SK-N-MC (cell line): Measurements from ENCODE around the gene PDE6D.
"Not testable (repeated sequence)": the region's sequence is repeated elsewhere in the genome, so short reads cannot be mapped to it uniquely, and the experiment has no call there.

Experiments used
- DNase-seq: peaks from one replicate; pipeline ENCODE4 v3.0.0-alpha.2; 2011; ENCODE audit warnings: low read depth, low spot score
- H3K27ac ChIP-seq: fragments of 200-600 bp; sonication (generic); 2 replicates; pipeline ENCODE4 v1.5.1; 2016; ENCODE audit warnings: mixed run types
- H3K36me3 ChIP-seq: fragments of 200-600 bp; sonication (generic); 2 replicates; pipeline ENCODE4 v1.6.1; 2017; ENCODE audit warnings: antibody characterized with exemption, low read length, mixed read lengths; ENCODE audit not compliant: insufficient read depth
- H3K4me3 ChIP-seq: fragments of 200-600 bp; sonication (generic); 2 replicates; pipeline ENCODE4 v1.5.1; 2016
- H3K9ac ChIP-seq: fragments of 200-600 bp; sonication (generic); 2 replicates; pipeline ENCODE4 v1.8.0; 2017; ENCODE audit warnings: mixed run types, mixed read lengths; ENCODE audit not compliant: insufficient read length
- H3K9me3 ChIP-seq: fragments of 200-600 bp; sonication (generic); 2 replicates; pipeline ENCODE4 v1.6.1; 2017; ENCODE audit warnings: low read depth, mild to moderate bottlenecking, antibody characterized with exemption, low read length, moderate library complexity, mixed read lengths
- EZH2 ChIP-seq: fragments of 200-600 bp; sonication (generic); IDR thresholded peaks from one replicate; pipeline ENCODE4 v1.6.1; 2017; ENCODE audit warnings: antibody characterized with exemption
- FOXP2 ChIP-seq: optimal IDR thresholded peaks from 2 replicates; pipeline ENCODE3; 2011; ENCODE audit warnings: mild to moderate bottlenecking, moderate library complexity; ENCODE audit not compliant: insufficient read depth; ENCODE audit errors: extremely low read length, control extremely low read depth
- POLR2AphosphoS5 ChIP-seq: IDR thresholded peaks from 2 replicates; pipeline ENCODE4 v1.6.1; 2012; ENCODE audit warnings: mild to moderate bottlenecking, low read depth, low read length, borderline replicate concordance

Gene PDE6D

GRCh38 chr2:231716666-231717280 is 64.3 kb downstream of the PDE6D start:
- TF ChIP-seq POLR2AphosphoS5 (no peak), FOXP2 (no peak), EZH2 (no peak)
- H3K9me3 ChIP-seq, result no peaks in the 10 kb centered on the region
- no peak overlapping the region for H3K4me3 ChIP-seq
- DNase-seq, result no peak
- H3K36me3 ChIP-seq, result peaks cover 21% of the 10 kb centered on the region
- H3K27ac ChIP-seq, result peak overlapping the region; percentile 89
- no peak overlapping the region for H3K9ac ChIP-seq

- no peak overlapping the region for H3K4me3 ChIP-seq
- peak overlapping the region; percentile 89 for H3K27ac ChIP-seq
- peaks cover 28% of the 10 kb centered on the region for H3K36me3 ChIP-seq
- DNase-seq, result no peak
- no peak for TF ChIP-seq EZH2
- no peak for TF ChIP-seq FOXP2
- TF ChIP-seq POLR2AphosphoS5, result no peak
- no peaks in the 10 kb centered on the region for H3K9me3 ChIP-seq
- no peak overlapping the region for H3K9ac ChIP-seq
Observed at GRCh38 chr2:231715988-231716616, 65.0 kb downstream of the PDE6D start.

GRCh38 chr2:231715499-231715837 is 65.6 kb downstream of the PDE6D start:
- DNase-seq, result no peak
- Histone ChIP-seq H3K36me3 (peaks cover 33% of the 10 kb centered on the region), H3K4me3 (no peak overlapping the region), H3K27ac (peak overlapping the region; percentile 89; the same call in 1 of the 2 replicates), H3K9me3 (no peaks in the 10 kb centered on the region), H3K9ac (no peak overlapping the region)
- TF ChIP-seq EZH2, result no peak
- no peak for TF ChIP-seq POLR2AphosphoS5
- TF ChIP-seq FOXP2, result no peak

- Histone ChIP-seq H3K36me3 (peaks cover 37% of the 10 kb centered on the region), H3K4me3 (no peak overlapping the region), H3K9me3 (no peaks in the 10 kb centered on the region), H3K27ac (peak overlapping the region; percentile 89), H3K9ac (no peak overlapping the region)
- DNase-seq, result peak; percentile 35
- TF ChIP-seq EZH2, result no peak
Observed at GRCh38 chr2:231714639-231715498, 66.2 kb downstream of the PDE6D start.

GRCh38 chr2:231713730-231714638 is 67.1 kb downstream of the PDE6D start:
- H3K4me3 ChIP-seq, result no peak overlapping the region
- H3K9ac ChIP-seq, result no peak overlapping the region
- H3K9me3 ChIP-seq, result no peaks in the 10 kb centered on the region
- peaks cover 45% of the 10 kb centered on the region for H3K36me3 ChIP-seq
- DNase-seq, result peak; percentile 58
- TF ChIP-seq POLR2AphosphoS5 (peak; percentile 22), EZH2 (no peak)
- H3K27ac ChIP-seq, result peak overlapping the region; percentile 89

- H3K36me3 ChIP-seq, result peaks cover 47% of the 10 kb centered on the region
- H3K27ac ChIP-seq, result peak overlapping the region; percentile 77; the same call in 1 of the 2 replicates
- H3K4me3 ChIP-seq, DNase-seq, H3K9me3 ChIP-seq, H3K9ac ChIP-seq: not testable (repeated sequence)
Observed at GRCh38 chr2:231713406-231713729, 67.7 kb downstream of the PDE6D start.

- Histone ChIP-seq H3K36me3 (peaks cover 47% of the 10 kb centered on the region), H3K4me3 (peak overlapping the region; percentile 98; the same call in 1 of the 2 replicates), H3K27ac (peak overlapping the region; percentile 81)
- not testable (repeated sequence) for DNase-seq, H3K9me3 ChIP-seq, H3K9ac ChIP-seq
Observed at GRCh38 chr2:231712451-231713021, 68.5 kb downstream of the PDE6D start.
